Measurements from ENCODE around the gene INPP1.

DNA sequence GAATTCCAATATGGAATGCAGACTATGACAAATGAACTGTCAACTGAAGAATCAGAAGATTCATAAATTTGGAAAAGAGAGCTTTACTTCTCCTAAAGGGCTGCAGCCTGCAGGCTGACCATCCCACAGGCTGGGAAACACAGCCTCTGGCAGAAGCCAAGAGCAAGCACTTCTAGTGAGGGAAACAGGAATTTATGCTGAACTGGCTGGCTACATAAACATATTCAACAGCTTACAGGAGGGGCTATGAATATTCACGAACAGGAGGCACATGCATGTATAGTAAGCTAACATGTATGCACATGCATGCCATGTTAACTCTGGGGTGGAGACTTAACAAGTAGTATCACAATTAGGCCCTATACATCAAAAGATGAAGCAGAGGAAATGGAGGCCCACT, 41.3 kb upstream of the INPP1 start:
- TF ChIP-seq, protein P1, sequence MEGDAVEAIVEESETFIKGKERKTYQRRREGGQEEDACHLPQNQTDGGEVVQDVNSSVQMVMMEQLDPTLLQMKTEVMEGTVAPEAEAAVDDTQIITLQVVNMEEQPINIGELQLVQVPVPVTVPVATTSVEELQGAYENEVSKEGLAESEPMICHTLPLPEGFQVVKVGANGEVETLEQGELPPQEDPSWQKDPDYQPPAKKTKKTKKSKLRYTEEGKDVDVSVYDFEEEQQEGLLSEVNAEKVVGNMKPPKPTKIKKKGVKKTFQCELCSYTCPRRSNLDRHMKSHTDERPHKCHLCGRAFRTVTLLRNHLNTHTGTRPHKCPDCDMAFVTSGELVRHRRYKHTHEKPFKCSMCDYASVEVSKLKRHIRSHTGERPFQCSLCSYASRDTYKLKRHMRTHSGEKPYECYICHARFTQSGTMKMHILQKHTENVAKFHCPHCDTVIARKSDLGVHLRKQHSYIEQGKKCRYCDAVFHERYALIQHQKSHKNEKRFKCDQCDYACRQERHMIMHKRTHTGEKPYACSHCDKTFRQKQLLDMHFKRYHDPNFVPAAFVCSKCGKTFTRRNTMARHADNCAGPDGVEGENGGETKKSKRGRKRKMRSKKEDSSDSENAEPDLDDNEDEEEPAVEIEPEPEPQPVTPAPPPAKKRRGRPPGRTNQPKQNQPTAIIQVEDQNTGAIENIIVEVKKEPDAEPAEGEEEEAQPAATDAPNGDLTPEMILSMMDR (optimal IDR thresholded peaks at IDR 0.05 in 1 of 3, IDR thresholded peaks at IDR 0.05 in 1 of 3, conservative IDR thresholded peaks at IDR 0.05 in 1 of 3; ENCODE audit: extremely low read depth in 1 of 3, insufficient read depth in 2 of 3, low read length in 3 of 3) = no peak
- TF ChIP-seq EZH2 (IDR thresholded peaks at IDR 0.05; ENCODE audit: low read length) = no peak
